SU-DHL-6 (cell line): ENCODE results near the gene PRKN.

Experiments
- H2AFZ ChIP-seq: fragments of 200-600 bp; sonication (generic); 2 replicates; pipeline ENCODE4 v1.6.1; 2014; ENCODE audit warnings: low read depth, mild to moderate bottlenecking, moderate library complexity, mixed read lengths, antibody characterized with exemption, low read length; ENCODE audit not compliant: severe bottlenecking
- H3F3A ChIP-seq: fragments of 200-600 bp; shearing (Covaris generic); 2 replicates; pipeline ENCODE4 v1.6.0; 2016; ENCODE audit warnings: antibody characterized with exemption, mild to moderate bottlenecking; ENCODE audit not compliant: insufficient read depth
- H3K27ac ChIP-seq: fragments of 200-600 bp; sonication (generic); 2 replicates; pipeline ENCODE4 v1.5.1; 2016; ENCODE audit warnings: low read depth, mild to moderate bottlenecking, low read length, moderate library complexity, mixed read lengths
- H3K27me3 ChIP-seq: fragments of 200-600 bp; sonication (generic), shearing (Covaris generic); 2 replicates; pipeline ENCODE4 v1.6.0; 2014; ENCODE audit warnings: mild to moderate bottlenecking, low read length
- H3K36me3 ChIP-seq: fragments of 200-600 bp; sonication (generic); 2 replicates; pipeline ENCODE4 v1.6.1; 2014; ENCODE audit warnings: mild to moderate bottlenecking, low read length, mixed read lengths
- H3K4me2 ChIP-seq: fragments of 300-600, 200-600 bp; shearing (Covaris generic), sonication (generic); 2 replicates; pipeline ENCODE4 v1.6.0; 2014; ENCODE audit warnings: low read length, low read depth, mild to moderate bottlenecking; ENCODE audit not compliant: poor library complexity, severe bottlenecking
- H3K4me3 ChIP-seq: fragments of 200-600 bp; sonication (generic); 2 replicates; pipeline ENCODE4 v1.5.1; 2014; ENCODE audit warnings: antibody characterized with exemption, low read length, mild to moderate bottlenecking, mixed read lengths; ENCODE audit not compliant: insufficient read depth, poor library complexity, severe bottlenecking
- H3K79me2 ChIP-seq: fragments of 200-600 bp; sonication (generic); 2 replicates; pipeline ENCODE4 v1.6.1; 2014; ENCODE audit warnings: mild to moderate bottlenecking, low read length, moderate library complexity; ENCODE audit not compliant: insufficient read depth
- H3K9ac ChIP-seq: fragments of 200-600 bp; sonication (generic); 2 replicates; pipeline ENCODE4 v1.7.0; 2014; ENCODE audit warnings: mild to moderate bottlenecking, low read length
- H3K9me2 ChIP-seq: fragments of 200-600 bp; sonication (generic); replicated peaks from 2 replicates; pipeline ENCODE4 v1.6.1; 2014; ENCODE audit warnings: low read length; ENCODE audit not compliant: insufficient read depth
- H3K9me3 ChIP-seq: fragments of 200-600 bp; sonication (generic); 2 replicates; pipeline ENCODE4 v1.6.1; 2014; ENCODE audit warnings: low read length, mixed read lengths; ENCODE audit not compliant: insufficient read depth
- H4K20me1 ChIP-seq: fragments of 200-600 bp; sonication (generic); 2 replicates; pipeline ENCODE4 v1.6.1; 2014; ENCODE audit warnings: low read depth, mild to moderate bottlenecking, antibody characterized with exemption, low read length, moderate library complexity, mixed read lengths
- CTCF ChIP-seq: fragments of 200-600 bp; sonication (generic); IDR thresholded peaks from one replicate; pipeline ENCODE4 v1.5.1; 2017; ENCODE audit warnings: antibody characterized with exemption, mild to moderate bottlenecking, low read length, moderate library complexity; ENCODE audit not compliant: insufficient read depth, poor library complexity, severe bottlenecking
- EZH2phosphoT487 ChIP-seq: fragments of 200-600 bp; sonication (generic), shearing (Covaris generic); conservative IDR thresholded peaks from 2 replicates; pipeline ENCODE4 v1.6.1; 2018; ENCODE audit warnings: mild to moderate bottlenecking, antibody characterized with exemption, low read length, moderate library complexity, mixed read lengths

Gene PRKN

GRCh38 chr6:161954699-161955276, 772.8 kb downstream of the PRKN start:
- TF ChIP-seq CTCF (no peak), EZH2phosphoT487 (no peak)
- no peak overlapping the region for H2AFZ ChIP-seq
- H3K9me3 ChIP-seq, result no peaks in the 10 kb centered on the region

GRCh38 chr6:161954077-161954476, 773.5 kb downstream of the PRKN start:
- no peak overlapping the region for H3K27ac ChIP-seq
- no peak overlapping the region for H3K4me3 ChIP-seq
- H3K9ac ChIP-seq, result no peak overlapping the region
- no peaks in the 10 kb centered on the region for H3K79me2 ChIP-seq
- TF ChIP-seq CTCF (no peak), EZH2phosphoT487 (no peak)
- no peaks in the 10 kb centered on the region for H3K9me2 ChIP-seq
- H3F3A ChIP-seq, result no peaks in the 10 kb centered on the region
- no peaks in the 10 kb centered on the region for H3K9me3 ChIP-seq
- H3K36me3 ChIP-seq, result no peaks in the 10 kb centered on the region
- H2AFZ ChIP-seq, result no peak overlapping the region
- H4K20me1 ChIP-seq, result no peaks in the 10 kb centered on the region
- H3K4me2 ChIP-seq, result no peak overlapping the region
- no peaks in the 10 kb centered on the region for H3K27me3 ChIP-seq

More at GRCh38 chr6:161954699-161955276, 772.8 kb downstream of the PRKN start:
- H3K79me2 ChIP-seq, result no peaks in the 10 kb centered on the region
- H3K9me2 ChIP-seq, result no peaks in the 10 kb centered on the region
- H3K27me3 ChIP-seq, result no peaks in the 10 kb centered on the region
- no peak overlapping the region for H3K9ac ChIP-seq
- H3K4me2 ChIP-seq, result no peak overlapping the region
- H3F3A ChIP-seq, result no peaks in the 10 kb centered on the region
- H4K20me1 ChIP-seq, result no peaks in the 10 kb centered on the region
- H3K36me3 ChIP-seq, result no peaks in the 10 kb centered on the region
- no peak overlapping the region for H3K27ac ChIP-seq
- H3K4me3 ChIP-seq, result no peak overlapping the region

- no peak overlapping the region for H3K9ac ChIP-seq
- no peaks in the 10 kb centered on the region for H4K20me1 ChIP-seq
- no peak overlapping the region for H3K27ac ChIP-seq
- no peak overlapping the region for H3K4me3 ChIP-seq
- H3F3A ChIP-seq, result no peaks in the 10 kb centered on the region
- H3K36me3 ChIP-seq, result no peaks in the 10 kb centered on the region
- H3K9me2 ChIP-seq, result no peaks in the 10 kb centered on the region
- no peak overlapping the region for H3K4me2 ChIP-seq
- TF ChIP-seq CTCF (no peak), EZH2phosphoT487 (no peak)
- H3K79me2 ChIP-seq, result no peaks in the 10 kb centered on the region
- H3K9me3 ChIP-seq, result no peaks in the 10 kb centered on the region
- no peak overlapping the region for H2AFZ ChIP-seq
- no peaks in the 10 kb centered on the region for H3K27me3 ChIP-seq
Measured at GRCh38 chr6:161951126-161951525, 776.4 kb downstream of the PRKN start.
